Stimulated activated CD8-positive, alpha-beta memory T cell treated with anti-CD3 and anti-CD28 coated beads, Interleukin-7, amount 100 ng/mL, for 48 hours (primary cell): ENCODE measurements around the gene ZCCHC10.
A peak's percentile ranks its signal among the peaks of the same experiment; 100 is the strongest.

Source experiments
- DNase-seq, 2 donors: peaks; one replicate each; pipeline ENCODE4 v3.0.0-alpha.2; 2020; ENCODE audit warnings: low read depth in 1 of 2; ENCODE audit errors: extremely low read depth in 1 of 2

Gene ZCCHC10

DNA sequence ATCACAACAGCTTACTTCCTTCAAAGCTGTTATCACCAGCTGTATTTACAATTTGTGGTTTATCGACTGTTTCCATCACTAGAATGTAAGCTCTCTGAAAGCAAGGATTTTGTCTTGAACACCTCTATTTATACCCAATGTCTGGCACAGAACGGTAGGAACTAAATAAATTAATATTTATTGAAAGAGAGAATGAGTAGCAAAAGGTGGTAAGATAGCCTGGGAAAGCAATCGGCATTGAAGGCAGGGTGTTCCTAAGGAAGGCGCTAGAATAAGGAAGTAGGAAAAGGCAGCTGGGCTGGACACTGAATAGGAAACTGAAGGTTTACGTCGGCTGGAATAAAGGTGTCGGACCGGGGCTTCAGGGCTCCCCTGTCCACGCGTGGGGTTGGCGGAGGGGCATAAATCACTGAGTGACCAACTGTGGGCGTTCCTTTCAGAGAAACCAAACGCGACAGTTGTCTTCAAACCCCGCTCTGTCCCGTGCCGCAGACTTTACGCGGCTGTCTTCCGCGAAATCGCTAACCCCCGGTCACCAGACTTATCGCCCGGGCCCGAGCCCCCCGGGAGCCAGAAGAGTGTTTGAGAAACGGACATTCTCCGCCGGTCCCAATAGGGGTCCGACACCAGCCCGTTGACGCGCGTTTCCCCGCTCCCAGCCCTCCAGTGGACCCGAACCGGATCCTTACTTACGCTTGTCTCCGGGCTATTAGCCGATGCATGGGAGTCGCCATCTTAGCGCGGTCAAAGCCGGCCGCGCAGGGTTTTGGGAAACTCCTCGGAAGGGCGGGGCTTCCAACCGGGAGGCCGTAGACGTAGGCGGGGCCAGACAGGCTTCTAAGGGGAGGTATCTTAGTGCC is at the start of gene ZCCHC10:
TSS of gene ZCCHC10 (minus strand) at position 746 of the 860 bp plus-strand sequence. CDS start at position 734, 12 bp downstream.
- peak; percentile 86 to 92 for DNase-seq

DNA sequence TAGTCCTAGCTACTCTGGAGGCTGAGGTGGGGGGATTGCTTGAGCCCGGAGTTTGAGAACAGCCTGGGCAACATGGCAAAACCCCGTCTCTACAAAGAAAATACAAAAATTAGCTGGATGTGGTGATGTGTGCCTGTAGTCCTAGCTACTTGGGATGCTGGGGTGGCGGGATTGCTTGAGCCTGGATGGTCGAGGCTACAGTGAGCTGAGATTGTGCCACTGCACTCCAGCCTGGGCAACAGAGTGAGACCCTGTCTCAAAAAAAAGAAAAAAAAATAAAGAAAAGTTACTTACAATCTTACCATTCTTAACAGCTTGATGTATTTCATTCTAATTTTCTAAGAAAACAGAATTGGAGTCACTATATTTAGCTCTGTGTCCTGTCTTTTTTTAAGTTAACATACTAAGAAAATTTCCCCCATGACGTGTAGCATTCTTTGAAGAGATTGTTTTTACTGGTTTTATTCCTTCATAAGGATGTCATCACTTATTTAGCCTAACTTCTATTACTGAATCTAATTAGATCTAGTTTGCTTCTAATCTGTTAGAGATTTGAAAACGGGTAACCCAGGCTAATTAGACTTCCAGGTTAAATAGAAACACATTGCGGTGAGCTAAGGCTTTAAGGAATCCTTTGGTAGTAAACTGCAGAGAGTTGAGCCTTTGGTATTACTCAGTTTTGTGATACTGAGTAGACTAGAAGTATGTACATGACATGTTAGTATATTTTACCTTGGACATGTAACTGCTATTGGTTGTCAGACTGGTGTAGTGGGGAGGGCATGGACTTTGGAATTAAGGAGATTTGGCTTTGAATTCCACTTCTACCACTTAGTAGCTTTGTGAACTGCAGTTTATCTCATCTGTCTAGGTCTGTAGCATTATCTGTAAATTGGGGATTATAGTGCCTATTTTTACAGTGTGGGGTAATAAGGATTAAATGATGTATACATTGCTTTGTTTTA is 49.5 kb upstream of the ZCCHC10 start:
- DNase-seq = no peak

DNA sequence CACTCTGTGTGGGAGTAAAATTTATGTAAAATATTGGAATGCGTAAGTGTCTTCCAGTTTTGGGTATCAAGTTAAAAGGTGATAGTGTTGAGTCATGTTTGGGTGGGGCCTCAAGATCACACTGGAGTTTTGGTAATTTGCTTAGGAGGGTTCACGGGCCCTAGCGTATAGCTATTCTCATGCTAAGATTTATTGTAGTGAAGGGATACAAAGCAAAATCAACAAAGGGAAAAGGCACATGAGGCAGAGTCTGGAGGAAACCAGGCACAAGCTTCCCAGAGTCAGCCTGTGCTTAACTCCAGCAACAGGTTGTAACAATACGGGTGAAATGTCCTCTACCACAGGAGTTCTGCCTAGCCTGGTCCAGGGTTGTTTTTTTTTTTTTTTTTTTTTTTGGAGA is 45.7 kb upstream of the ZCCHC10 start:
- no peak for DNase-seq

DNA sequence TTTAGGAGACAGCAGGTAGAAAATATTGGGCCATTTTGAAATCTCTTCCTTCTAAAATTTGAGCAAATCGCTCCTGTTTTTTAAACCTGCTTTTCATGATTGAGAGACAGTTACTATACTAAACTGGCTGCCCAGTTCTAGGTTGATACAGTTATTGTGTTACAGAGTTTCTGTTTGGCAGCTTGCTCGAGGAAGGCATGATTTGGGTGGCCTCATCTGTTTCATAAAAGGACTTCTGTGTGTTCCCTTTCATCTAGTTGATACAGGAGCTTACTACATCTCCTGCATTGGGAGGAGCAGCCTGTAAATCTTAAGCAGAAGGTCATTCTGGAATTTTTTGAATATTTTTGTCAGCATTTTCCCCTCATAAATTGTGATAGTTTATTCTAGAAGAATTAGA is 39.7 kb upstream of the ZCCHC10 start:
- no peak for DNase-seq

DNA sequence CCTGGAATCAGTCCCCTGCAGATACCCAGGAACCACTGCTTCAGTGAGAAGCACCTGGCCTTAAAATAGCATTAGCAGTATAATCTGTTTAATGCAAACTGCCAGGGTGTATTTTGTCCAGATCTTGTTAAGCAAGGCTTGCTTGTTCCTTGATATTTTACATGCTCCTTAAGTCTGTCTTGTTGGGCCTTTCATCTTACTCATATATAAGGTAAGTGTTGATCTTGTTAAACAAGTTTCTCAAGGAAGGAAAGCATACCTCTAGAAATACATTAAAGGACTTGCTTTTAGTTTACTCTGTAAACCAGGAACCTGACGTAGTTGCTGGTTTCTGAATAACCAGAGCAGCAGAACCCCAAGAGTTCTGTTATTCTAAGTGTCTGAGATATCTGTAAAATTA is 39.1 kb upstream of the ZCCHC10 start:
- no peak for DNase-seq

DNA sequence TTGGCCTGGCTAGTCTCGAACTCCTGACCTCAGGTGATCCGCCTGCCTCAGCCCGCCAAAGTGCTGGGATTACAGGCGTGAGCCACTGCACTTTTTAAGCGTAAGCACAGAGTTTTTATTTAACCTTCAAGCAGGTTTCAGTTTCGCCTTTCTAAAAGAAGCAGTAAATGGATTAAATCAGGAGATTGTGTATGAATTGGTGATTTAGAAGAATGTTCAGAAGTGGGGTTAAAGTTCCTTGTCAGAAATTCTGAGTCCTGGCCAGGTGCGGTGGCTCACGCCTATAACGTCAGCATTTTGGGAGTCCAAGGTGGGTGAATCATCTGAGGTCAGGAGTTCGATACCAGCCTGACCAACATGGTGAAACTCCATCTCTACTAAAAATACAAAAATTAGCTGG is 37.6 kb upstream of the ZCCHC10 start:
- DNase-seq = no peak

DNA sequence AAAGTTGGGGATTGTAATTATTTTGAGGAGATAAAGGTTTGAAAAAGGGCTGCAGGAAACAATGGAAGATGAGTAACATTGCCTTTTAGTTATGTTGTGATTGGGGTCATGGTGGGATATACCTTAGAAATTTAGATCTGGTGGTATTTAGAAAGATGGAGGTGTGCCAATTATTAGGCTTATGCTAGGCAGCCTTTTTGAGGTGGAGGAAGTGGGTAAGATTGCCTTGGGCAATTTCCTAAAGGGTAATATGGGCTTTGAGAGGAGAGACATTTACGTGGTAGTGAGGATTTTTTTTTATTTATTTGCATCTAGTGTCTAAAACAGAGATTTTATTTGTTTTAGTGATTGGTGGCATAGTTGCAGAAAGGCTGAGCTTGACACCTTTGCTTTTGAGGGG is 35.9 kb upstream of the ZCCHC10 start:
- DNase-seq = no peak

DNA sequence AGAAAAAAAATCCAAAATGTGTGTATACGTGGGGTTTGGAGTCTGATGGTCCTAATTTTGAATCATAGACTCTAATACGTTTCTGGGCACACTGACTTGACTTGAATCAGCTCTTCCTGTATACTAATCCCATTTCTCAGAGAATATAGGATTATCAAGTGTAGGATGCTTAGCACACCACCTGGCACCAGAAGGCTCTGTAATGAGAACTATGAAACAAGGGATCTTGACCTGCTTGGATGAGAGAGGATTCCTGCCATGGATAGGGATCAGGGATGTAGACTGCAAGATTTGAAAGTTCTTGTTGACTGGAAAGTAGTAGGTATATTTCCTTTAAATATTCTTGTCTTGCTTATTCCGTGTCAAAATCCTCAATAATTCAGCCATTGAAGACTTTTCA is 33.3 kb upstream of the ZCCHC10 start:
- DNase-seq = no peak

DNA sequence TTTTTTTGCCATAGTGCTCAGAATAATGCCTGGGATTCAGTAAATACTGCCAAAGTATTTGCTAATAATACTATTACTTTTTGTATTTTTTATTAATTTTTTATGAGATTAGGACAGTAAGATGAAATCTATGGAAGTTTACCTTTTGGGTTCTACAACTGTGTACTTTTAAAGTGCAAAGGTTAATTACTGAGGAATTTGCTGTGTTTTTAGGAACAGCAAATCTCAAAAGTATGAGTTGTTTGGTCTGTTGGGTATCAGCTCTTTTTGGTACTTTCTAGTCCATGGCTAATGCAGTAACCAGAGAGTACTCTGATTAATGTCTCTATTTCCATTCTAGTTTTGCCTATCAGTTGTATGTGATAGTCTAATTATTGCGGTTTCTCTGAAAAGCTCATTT is 30.5 kb upstream of the ZCCHC10 start:
- DNase-seq = no peak

DNA sequence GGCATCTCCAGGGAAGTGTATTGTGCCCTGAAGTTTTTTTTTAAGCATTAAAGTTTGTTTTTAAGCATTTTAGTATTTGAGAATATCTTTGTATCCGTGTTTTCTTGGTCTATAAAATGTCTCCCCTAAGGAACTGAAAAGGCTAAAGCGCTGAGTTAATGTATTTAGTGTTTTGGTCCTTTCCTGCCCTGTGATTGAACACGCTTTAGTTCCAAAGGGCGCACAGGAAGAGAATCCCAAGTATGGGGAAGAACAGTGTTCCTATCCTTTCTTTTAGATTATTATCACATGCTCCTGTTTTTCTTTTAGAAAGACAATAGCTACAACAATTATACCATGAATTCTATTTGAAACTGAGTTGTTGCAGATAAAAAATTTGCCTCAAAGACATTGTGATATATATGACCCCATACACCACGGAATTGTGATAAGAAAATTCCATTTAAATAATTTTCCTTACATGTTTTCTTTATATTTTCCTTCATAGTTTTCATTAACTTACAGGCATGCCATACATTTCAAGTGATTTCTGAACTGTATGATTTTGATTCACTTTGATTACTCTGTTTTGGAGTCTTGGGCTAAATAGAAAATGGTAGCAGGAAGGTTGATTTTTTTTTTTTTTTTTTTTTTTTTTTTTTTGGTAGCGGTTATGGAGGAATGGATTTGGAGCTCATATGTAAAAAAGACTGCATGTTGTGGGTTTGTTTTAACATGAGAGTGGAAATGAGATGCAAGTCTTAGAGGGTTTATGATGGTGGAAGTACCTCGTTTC is 28.5 kb upstream of the ZCCHC10 start:
- no peak for DNase-seq

DNA sequence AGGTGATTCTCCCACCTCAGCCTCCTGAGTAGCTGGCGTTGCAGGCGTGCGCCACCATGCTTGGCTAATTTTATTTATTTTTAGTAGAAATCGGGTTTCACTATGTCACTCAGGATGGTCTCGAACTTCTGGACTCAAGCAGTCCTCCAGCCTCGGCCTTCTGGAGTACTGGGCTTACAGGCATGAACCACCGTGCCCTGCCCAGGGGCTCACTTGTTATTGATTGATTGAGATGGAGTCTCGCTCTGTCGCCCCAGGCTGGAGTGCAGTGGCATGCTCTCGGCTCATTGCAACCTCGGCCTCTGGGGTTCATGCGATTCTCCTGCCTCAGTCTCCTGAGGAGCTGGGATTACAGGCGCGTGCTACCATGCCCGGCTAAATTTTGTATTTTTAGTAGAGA is 27.1 kb upstream of the ZCCHC10 start:
- no peak for DNase-seq

DNA sequence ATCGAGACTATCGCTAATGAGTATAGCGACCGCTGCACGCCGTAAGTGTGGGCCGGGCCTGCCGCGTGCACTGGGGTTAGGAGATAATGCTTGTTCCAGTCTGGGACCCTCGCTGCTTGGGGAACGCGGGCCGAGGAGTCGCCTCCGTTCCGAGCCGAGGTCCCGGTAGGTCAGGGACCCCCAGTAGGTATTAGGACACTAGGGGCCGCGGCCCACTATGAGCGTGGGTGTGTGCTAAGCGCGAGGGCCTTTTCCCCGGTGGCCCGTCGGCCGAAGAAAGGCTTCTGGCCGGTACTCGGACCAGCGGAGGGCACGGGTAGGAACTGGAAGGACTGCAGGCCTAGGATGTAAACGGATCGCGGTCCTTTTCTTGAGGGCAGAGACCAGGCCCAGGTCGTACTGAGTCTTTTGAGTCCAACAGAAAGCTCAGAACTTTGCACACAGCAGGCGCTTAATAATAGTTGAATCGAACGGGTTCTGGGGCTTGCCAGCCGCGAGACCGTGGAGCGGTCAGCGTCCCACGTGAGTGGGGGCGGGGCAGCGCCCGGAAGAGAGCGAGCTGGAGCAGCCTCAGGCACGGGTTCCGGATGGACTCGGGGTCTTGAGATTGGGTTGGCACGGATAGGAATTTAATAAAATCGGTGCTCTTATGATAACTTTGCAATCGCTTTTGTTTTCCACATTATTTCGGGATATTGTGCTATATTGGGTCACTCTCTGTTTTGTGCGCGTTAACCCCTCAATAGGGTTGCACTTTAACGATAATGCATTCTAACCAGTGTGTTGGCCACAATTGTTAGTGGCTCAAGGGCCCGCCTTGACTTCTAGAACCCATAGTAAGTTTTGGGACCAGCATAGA is 26.2 kb upstream of the ZCCHC10 start:
- DNase-seq = peak; percentile 34 to 59

DNA sequence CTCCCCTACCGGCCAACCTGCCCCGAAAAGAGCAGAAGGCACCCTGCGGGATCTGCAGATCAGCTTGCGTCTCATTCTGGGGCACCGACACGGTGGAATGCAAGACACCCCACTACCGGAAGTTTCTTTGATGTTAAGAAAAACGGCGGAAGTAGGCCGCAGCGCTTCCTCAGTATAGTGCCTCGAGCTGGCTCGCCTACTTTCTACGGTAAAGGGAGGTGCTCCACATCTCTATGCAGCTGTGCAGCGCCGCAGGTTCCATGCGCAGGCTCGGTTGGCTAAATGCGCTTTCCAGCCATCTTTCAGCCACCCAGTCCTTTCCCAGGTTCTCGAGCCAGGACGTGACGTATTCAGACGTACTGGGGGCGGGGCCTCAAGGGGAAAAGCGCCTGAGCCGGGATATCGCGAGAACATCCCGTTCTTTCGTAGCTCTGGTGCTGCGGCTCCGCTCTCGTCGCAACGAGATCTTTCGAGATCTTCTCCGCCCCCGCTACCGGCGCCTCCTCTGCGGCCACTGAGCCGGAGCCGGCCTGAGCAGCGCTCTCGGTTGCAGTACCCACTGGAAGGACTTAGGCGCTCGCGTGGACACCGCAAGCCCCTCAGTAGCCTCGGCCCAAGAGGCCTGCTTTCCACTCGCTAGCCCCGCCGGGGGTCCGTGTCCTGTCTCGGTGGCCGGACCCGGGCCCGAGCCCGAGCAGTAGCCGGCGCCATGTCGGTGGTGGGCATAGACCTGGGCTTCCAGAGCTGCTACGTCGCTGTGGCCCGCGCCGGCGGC is 25.4 kb upstream of the ZCCHC10 start, which contains the start of gene HSPA4:
TSS of gene HSPA4 (plus strand) at position 472 of the 775 bp plus-strand sequence. CDS start at position 710, 238 bp downstream.
- peak; percentile 92 to 96 for DNase-seq

DNA sequence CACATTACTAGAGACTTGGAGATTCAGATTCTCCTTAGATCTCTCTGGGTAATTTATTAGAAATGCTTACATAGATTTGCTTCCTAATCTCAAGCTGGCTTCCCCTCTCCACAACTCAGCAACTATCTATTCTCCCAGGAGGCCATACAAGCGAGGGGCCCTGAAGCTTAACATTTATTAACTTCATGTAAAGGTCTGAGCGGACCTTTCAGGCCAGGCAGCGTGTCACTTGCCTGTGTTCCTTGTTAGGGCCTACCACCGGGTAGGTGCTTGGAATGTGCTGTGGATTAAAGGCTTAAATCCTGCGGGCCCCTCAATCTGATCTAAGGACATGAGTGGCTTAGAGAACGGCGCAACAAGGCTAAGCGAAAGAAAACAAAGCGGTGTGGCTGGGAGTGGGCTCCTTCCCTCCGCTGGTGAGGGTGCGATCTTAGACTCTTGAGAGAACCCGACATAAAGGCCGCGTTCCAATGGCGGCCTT is 24.8 kb upstream of the ZCCHC10 start:
- DNase-seq = peak in 1 of 2 donors; percentile 2

DNA sequence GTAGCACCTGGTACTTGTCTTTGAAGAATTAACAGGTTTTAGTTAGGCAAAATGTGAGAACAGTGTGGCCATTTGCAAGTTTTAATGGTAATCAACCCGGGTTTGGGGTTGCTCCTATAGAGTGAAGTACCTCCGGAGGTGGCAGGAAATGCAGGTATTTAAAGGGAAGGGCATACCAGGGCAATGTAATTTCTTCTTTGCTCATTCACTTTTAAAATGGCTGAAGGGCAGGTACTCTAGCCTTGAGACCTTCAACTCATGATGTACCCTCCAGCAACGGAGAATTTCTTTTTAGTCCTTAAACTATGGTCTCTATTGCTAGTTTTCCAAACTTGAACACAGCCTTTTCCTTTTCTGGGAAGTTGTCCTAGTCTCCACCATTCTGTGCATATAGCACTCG is 24.2 kb upstream of the ZCCHC10 start:
- no peak for DNase-seq

DNA sequence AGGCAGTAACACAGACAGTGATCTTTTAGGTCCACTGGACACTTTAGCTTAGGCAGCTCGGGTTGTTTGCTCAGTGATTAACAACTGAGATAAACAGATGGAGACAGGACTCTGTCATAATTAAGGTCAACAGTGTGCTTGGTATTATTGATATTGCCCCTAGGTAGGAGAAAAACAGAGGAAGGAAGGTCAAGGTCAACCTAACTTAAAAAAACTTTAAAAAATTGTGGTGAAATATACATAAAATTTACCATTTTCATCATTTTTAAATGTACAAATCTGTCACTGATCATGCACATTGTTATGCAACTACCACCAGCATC is 23.3 kb upstream of the ZCCHC10 start:
- no peak for DNase-seq

DNA sequence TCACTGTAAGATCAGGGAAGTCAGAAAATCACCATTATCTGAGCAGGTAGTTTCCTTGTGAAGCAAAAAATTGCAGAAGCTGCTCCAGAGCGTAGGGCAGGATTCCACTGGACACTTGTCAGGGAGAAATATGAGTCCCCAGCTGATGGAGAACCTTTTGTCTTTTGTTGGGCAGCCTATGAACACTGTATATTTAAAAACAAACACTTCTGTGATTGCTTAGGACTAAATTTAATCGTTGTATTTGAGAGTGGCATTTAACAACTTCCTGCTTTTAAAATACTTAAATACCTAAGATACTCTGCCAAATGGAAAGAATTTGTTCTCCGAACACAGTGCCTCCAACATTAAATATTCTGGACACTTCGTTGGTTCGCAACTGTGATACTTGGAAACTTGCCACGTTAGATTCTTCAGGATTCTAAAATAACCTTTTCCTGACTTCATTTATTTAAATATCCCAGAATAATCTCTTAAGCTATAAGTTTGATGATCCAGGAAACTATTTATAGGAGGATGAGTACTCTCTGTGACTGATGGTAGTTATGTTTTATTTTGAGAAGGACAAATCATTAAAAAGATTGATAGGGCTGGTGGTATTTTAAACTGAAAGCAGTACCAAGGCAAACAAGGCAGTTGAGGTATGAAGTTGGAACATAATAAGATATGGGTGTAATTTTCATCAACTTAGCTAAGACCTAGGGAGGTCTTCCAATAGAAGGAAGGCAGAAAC is 22.8 kb upstream of the ZCCHC10 start:
- DNase-seq = no peak

DNA sequence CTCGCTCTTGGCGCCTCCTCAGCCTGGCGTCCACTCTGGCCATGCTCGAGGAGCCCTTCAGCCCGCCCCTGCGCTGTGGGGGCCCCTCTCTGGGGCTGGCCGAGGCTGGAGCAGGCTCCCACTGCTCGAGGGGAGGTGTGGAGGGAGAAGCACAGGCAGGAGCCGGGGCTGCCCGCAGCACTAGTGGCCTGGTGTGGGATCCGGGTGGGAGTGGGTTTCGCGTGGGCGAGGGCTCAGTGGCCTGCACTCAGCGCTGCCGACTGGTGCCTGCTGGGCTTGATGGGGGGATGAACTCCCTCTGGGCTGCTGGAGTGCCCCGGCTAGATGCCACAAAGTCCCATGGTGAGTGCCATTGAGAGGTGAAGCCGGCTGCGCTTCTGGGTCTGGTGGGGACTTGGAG is 21.1 kb upstream of the ZCCHC10 start:
- no peak for DNase-seq
